GM18505 (cell line): ENCODE data around the gene ALKBH4.
A peak's percentile ranks its signal among the peaks of the same experiment; 100 is the strongest.
"Not testable (repeated sequence)": the region's sequence is repeated elsewhere in the genome, so short reads cannot be mapped to it uniquely, and the experiment has no call there.

Experiments used
- ATAC-seq: cut with Tn5 transposase; IDR thresholded peaks from one replicate; pipeline ENCODE4 v1.9.1; 2021; ENCODE audit not compliant: unreplicated experiment
- POLR2A ChIP-seq: IDR thresholded peaks from 4 replicates; pipeline ENCODE4 v1.6.1; 2011; ENCODE audit warnings: borderline replicate concordance; ENCODE audit not compliant: insufficient read depth, insufficient read length; ENCODE audit errors: extremely low read depth

The ALKBH4 gene

GRCh38 chr7:102464577-102465280 is at the start of gene ALKBH4, which contains the start of gene LRWD1:
ALKBH4 (minus strand) TSS chr7:102464863; CDS start chr7:102464836, 27 bp downstream.
LRWD1 (plus strand) TSS chr7:102464984; CDS start chr7:102465081, 97 bp downstream.
- peak; percentile 86 for ATAC-seq
- peak; percentile 84 for TF ChIP-seq POLR2A

GRCh38 chr7:102512642-102513221 is 48.1 kb upstream of the ALKBH4 start:
- not testable (repeated sequence) for ATAC-seq

GRCh38 chr7:102511860-102512522 is 47.3 kb upstream of the ALKBH4 start:
- ATAC-seq: peak; percentile 33

GRCh38 chr7:102510575-102510974 is 45.9 kb upstream of the ALKBH4 start:
- not testable (repeated sequence) for ATAC-seq

GRCh38 chr7:102507410-102508088 is 42.9 kb upstream of the ALKBH4 start:
- not testable (repeated sequence) for ATAC-seq

GRCh38 chr7:102505298-102506185 is 40.9 kb upstream of the ALKBH4 start:
- not testable (repeated sequence) for ATAC-seq

GRCh38 chr7:102503141-102503540 is 38.5 kb upstream of the ALKBH4 start:
- ATAC-seq: not testable (repeated sequence)

GRCh38 chr7:102498321-102498720 is 33.7 kb upstream of the ALKBH4 start:
- not testable (repeated sequence) for ATAC-seq

- ATAC-seq: not testable (repeated sequence)
Measured at GRCh38 chr7:102497308-102497707, 32.6 kb upstream of the ALKBH4 start.

GRCh38 chr7:102496861-102497260 is 32.2 kb upstream of the ALKBH4 start:
- not testable (repeated sequence) for ATAC-seq

GRCh38 chr7:102494473-102495149 is 29.9 kb upstream of the ALKBH4 start:
- peak; percentile 63 for ATAC-seq

- peak; percentile 1 for ATAC-seq
Measured at GRCh38 chr7:102494026-102494425, 29.4 kb upstream of the ALKBH4 start.

GRCh38 chr7:102493220-102493935 is 28.7 kb upstream of the ALKBH4 start:
- peak; percentile 28 for ATAC-seq

- not testable (repeated sequence) for ATAC-seq
Measured at GRCh38 chr7:102490529-102491075, 25.9 kb upstream of the ALKBH4 start.

- ATAC-seq: not testable (repeated sequence)
Measured at GRCh38 chr7:102484317-102484716, 19.7 kb upstream of the ALKBH4 start.

GRCh38 chr7:102481962-102482361 is 17.3 kb upstream of the ALKBH4 start:
- ATAC-seq: not testable (repeated sequence)

GRCh38 chr7:102479982-102480637 is 15.4 kb upstream of the ALKBH4 start:
- ATAC-seq: not testable (repeated sequence)

GRCh38 chr7:102479209-102479584 is 14.5 kb upstream of the ALKBH4 start:
- peak; percentile 29 for ATAC-seq
